SK-N-MC (cell line): ENCODE measurements around the gene GOSR2.

Source experiments
- DNase-seq: peaks from one replicate; pipeline ENCODE4 v3.0.0-alpha.2; 2011; ENCODE audit warnings: low read depth, low spot score
- H3K27ac ChIP-seq: fragments of 200-600 bp; sonication (generic); 2 replicates; pipeline ENCODE4 v1.5.1; 2016; ENCODE audit warnings: mixed run types
- H3K36me3 ChIP-seq: fragments of 200-600 bp; sonication (generic); 2 replicates; pipeline ENCODE4 v1.6.1; 2017; ENCODE audit warnings: antibody characterized with exemption, low read length, mixed read lengths; ENCODE audit not compliant: insufficient read depth
- H3K4me3 ChIP-seq: fragments of 200-600 bp; sonication (generic); 2 replicates; pipeline ENCODE4 v1.5.1; 2016
- H3K9ac ChIP-seq: fragments of 200-600 bp; sonication (generic); 2 replicates; pipeline ENCODE4 v1.8.0; 2017; ENCODE audit warnings: mixed run types, mixed read lengths; ENCODE audit not compliant: insufficient read length
- H3K9me3 ChIP-seq: fragments of 200-600 bp; sonication (generic); 2 replicates; pipeline ENCODE4 v1.6.1; 2017; ENCODE audit warnings: low read depth, mild to moderate bottlenecking, antibody characterized with exemption, low read length, moderate library complexity, mixed read lengths
- EZH2 ChIP-seq: fragments of 200-600 bp; sonication (generic); IDR thresholded peaks from one replicate; pipeline ENCODE4 v1.6.1; 2017; ENCODE audit warnings: antibody characterized with exemption
- FOXP2 ChIP-seq: optimal IDR thresholded peaks from 2 replicates; pipeline ENCODE3; 2011; ENCODE audit warnings: mild to moderate bottlenecking, moderate library complexity; ENCODE audit not compliant: insufficient read depth; ENCODE audit errors: extremely low read length, control extremely low read depth
- POLR2AphosphoS5 ChIP-seq: IDR thresholded peaks from 2 replicates; pipeline ENCODE4 v1.6.1; 2012; ENCODE audit warnings: mild to moderate bottlenecking, low read depth, low read length, borderline replicate concordance

The GOSR2 gene

DNA sequence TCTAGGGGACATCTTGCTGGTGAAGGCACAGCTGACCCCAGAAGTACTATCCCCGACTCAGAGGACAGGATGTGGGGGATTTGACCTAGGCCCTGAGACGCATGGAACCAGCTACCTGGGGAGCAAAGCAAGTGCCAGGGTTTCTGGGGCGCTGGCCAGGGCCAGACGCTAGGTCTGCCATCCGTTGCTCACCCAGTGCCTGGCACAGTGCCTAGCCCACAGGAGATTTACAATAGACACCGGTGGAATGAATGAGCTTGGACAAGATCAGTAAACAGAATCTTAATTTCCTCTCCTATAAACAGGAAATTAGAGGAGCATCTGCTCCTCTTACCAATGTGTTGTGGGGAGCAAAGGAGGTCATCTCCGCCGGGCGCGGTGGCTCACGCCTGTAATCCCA, 51.1 kb downstream of the GOSR2 start:
- no peak for TF ChIP-seq POLR2AphosphoS5
- TF ChIP-seq FOXP2 = no peak
- TF ChIP-seq EZH2 = no peak
- no peak overlapping the region for H3K27ac ChIP-seq
- H3K36me3 ChIP-seq = no peaks in the 10 kb centered on the region
- no peak overlapping the region for H3K9ac ChIP-seq
- H3K4me3 ChIP-seq = no peak overlapping the region
- no peaks in the 10 kb centered on the region for H3K9me3 ChIP-seq
- no peak for DNase-seq

DNA sequence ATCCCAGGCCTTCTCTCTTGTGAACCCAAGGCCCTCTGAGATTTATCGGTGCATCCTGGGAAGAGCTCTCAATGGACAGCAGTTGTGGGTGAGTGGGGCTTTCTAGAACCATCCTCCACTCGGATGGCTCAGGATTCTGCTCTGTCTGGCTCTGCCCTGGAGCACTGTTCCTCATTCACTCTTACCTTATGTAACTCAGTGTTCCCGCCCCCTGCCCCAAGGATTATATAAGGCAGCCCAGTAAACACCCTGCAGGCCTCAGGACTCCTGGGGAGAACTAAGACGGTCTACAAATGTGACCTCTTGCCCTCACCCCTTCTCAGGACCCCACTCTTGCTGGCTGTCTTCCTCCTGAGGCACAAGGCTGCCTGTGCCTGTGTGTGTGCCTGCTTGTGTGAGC, 52.3 kb downstream of the GOSR2 start:
- Histone ChIP-seq H3K9me3 (no peaks in the 10 kb centered on the region), H3K9ac (no peak overlapping the region), H3K4me3 (no peak overlapping the region), H3K27ac (no peak overlapping the region), H3K36me3 (no peaks in the 10 kb centered on the region)
- TF ChIP-seq POLR2AphosphoS5 (no peak), FOXP2 (no peak), EZH2 (no peak)
- DNase-seq = no peak

DNA sequence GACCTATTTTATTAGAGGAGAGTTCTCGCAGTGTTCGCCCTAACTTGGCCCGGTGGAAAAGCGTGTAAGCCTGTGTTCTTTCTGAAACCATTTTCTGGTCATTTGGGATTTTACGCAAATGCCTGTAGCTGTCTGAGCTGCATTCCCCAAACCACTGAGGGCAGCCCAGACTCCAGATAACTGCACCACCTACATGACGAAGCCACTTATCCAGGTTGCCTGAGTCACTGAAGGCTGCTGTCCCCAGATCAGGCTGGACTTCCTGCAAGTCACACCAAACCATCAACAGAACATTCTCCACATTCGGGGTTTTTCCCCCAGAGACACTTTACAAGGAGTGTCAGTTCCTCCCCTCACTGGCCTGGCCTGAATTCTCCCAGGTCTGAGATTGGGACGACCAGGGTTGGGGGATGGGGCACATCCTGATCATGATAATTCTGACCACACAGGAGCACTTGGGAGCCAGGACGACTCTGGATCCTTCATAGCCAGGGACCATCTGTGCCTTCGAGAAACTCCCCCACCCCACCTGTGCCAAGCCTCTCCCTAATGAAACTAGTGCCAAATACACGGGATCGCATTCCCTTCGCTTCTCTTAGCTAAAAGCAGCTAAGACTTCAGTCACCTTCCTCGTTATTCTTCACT, 53.8 kb downstream of the GOSR2 start:
- H3K9me3 ChIP-seq = no peaks in the 10 kb centered on the region
- no peak overlapping the region for H3K27ac ChIP-seq
- no peak overlapping the region for H3K9ac ChIP-seq
- H3K36me3 ChIP-seq = no peaks in the 10 kb centered on the region
- DNase-seq = no peak
- H3K4me3 ChIP-seq = no peak overlapping the region
- TF ChIP-seq POLR2AphosphoS5 = no peak
- TF ChIP-seq FOXP2 = no peak
- TF ChIP-seq EZH2 = no peak

DNA sequence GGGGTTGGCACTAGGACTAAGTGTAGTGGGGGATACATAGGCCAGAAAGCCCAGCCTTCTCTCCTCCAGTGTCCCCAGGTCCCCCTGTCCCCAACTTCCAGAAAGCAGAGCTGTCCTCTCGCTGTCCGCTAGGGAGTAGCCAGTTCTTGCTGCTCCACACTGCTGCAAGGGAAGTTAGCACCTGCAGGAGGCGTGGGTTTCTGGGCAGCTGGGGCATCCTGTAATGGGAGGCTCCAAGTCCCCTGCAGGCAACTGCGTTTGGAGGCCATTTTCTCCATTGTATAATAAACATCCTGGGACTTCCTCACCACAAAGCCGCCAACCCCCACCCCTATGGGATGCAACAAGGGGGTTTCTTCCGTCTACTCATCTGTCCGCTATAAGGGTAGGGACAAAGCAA, 54.4 kb downstream of the GOSR2 start:
- Histone ChIP-seq H3K36me3 (no peaks in the 10 kb centered on the region), H3K9me3 (no peaks in the 10 kb centered on the region), H3K9ac (no peak overlapping the region), H3K27ac (no peak overlapping the region), H3K4me3 (no peak overlapping the region)
- DNase-seq = no peak
- no peak for TF ChIP-seq FOXP2
- no peak for TF ChIP-seq POLR2AphosphoS5
- TF ChIP-seq EZH2 = no peak

DNA sequence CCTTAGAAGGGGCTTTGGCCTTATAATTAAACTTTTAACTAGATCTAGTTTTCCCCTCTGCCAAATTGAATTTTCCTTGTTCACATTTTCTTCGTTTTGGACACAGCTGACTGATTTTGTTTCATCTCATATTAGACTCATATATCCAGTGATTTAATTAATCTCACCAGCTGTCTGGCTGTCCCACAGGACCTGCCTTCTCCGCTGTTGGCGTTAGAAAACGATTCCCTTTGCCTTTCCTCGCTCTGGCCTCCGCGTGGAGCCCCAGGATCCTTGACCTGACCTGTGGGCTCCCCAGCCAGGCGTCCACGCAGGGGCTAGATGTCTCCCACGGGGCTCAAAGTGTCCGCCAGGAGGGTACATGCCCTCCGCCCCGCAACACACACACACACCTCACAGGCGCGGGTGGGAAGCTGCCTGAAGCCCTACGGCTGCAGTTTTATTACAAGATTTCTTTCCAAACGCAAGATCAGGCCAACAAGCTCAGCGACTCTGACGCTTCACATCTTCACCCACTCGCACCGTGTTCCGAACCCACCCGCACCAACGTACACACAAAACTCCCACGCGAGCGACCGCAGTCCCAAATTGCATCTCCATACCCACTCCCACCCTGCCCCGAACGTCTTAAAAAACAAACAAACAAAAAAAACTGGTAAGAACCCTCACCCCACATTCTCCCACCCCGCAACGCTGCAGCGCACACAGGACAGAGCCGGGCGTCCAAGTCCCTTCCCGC, 55.0 kb downstream of the GOSR2 start:
- Histone ChIP-seq H3K27ac (no peak overlapping the region), H3K4me3 (peak overlapping the region; percentile 78), H3K9me3 (no peaks in the 10 kb centered on the region), H3K36me3 (no peaks in the 10 kb centered on the region), H3K9ac (no peak overlapping the region)
- TF ChIP-seq EZH2 (no peak), POLR2AphosphoS5 (no peak), FOXP2 (no peak)
- no peak for DNase-seq

DNA sequence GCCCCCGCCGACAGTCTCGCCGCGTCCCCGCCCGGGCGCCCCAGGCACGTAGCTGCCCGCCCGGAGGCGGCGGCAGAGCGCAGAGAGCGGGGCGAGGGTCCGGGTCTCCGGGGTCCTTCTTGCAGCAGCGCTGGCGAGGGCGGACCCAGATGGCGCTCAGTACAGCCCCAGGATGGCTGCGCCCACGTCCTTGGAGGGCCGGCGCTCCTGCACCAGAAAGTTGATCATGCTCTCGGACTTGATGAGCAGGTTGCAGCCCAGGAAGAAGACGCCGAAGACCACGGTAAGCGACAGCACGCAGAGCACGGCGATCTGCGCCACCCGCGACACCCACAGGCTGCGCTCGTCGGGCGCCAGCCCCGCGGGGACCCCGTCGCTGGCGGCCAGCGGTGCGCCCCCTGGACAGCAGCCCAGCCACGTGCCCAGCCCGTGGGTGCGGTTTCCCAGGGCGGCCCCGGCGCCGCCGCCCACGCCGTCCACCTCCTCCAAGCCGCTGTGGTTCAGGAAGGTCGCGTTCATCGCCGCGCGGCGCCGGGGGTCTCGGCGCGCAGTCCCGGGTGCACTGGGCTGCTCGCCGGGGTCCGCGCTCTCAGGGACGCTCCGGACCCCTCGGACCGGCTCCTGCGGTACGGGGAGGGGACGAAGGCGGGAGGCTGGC, 55.7 kb downstream of the GOSR2 start:
- H3K9ac ChIP-seq = no peak overlapping the region
- H3K27ac ChIP-seq = no peak overlapping the region
- no peaks in the 10 kb centered on the region for H3K36me3 ChIP-seq
- H3K4me3 ChIP-seq = peak overlapping the region; percentile 78
- TF ChIP-seq POLR2AphosphoS5 (no peak), EZH2 (no peak), FOXP2 (no peak)
- DNase-seq = no peak
- no peaks in the 10 kb centered on the region for H3K9me3 ChIP-seq

DNA sequence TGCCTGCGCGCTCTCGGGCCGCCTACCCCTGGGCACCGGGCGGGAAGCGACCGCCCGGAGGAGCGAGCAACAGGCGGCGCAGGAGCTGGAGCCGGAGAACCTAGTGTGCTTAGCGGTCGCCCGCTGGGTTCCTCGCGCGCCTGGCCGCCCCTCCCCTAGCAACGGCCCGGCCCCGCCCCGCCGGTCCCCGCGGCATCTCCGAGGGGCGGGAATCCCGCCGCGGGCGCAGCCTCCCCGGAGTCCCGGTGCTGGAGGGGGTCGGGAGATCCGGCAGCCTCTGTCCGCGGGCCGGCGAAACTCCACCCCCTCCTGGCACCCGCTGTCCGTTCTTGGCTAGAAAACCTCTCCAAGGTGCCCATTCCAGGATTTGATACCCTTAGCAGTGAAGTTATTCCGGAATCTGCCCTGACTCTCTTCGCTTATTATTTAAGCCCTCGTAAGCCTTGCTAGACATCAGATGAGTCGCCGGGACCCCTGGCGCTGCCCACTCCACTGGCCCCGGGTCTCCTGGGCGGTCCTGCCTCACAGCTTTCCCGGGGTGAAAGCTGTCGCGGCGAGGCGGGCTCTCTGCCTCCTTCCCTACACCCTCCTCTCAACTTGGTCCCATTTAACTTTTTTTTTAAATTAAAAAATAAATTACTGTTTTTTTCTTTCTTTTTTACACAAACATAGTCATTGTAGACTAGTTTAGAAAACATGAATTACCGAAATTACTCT, 56.3 kb downstream of the GOSR2 start, which contains the start of gene RPRML:
Gene RPRML (minus strand): TSS at position 107 of the 717 bp plus-strand sequence. CDS start 246 bp downstream, outside the sequence.
- no peak for DNase-seq
- Histone ChIP-seq H3K9me3 (no peaks in the 10 kb centered on the region), H3K27ac (no peak within 1 kb of the TSS), H3K36me3 (no peaks in the 10 kb centered on the region), H3K4me3 (peak within 1 kb of the TSS; percentile 78), H3K9ac (no peak within 1 kb of the TSS)
- no peak for TF ChIP-seq EZH2
- no peak for TF ChIP-seq FOXP2
- no peak for TF ChIP-seq POLR2AphosphoS5

DNA sequence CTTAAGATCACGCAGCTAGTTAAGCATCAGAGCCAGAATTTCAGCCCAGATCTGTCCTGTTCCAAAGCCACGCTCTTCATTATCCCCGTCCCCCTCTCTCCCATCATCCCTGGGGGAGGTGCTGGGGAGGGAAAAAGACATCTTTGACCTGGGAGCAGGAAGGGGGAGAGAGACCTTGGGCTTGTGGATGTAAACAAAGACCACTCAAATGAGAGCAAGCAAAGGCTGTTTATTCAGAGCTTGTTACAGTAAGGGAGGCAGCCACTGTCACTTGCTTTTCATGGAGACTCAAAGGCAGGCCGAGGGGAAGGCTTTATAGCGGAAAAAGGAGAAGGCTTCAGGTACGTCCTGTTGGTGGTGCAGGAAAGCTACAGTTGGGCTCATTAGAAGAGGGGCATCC, 59.6 kb downstream of the GOSR2 start:
- DNase-seq = no peak
- no peaks in the 10 kb centered on the region for H3K36me3 ChIP-seq
- no peak overlapping the region for H3K27ac ChIP-seq
- H3K9me3 ChIP-seq = no peaks in the 10 kb centered on the region
- no peak overlapping the region for H3K9ac ChIP-seq
- TF ChIP-seq FOXP2 (no peak), EZH2 (no peak), POLR2AphosphoS5 (no peak)
- no peak overlapping the region for H3K4me3 ChIP-seq
